Neural progenitor cell (in vitro differentiated cells): Measurements from ENCODE around the gene MFAP2. TPM values are rescaled to one million over a fixed set of nuclear protein-coding genes. Genes with fewer than 3 reads are reported as not detected.

Experiments used
- DNase-seq: peaks from one replicate; pipeline ENCODE4 v3.0.0-alpha.2; 2016; ENCODE audit warnings: low spot score
- H2AFZ ChIP-seq: fragments of 200-600 bp; sonication (generic); replicated peaks from 2 replicates; pipeline ENCODE4 v1.6.1; 2016; ENCODE audit warnings: antibody characterized with exemption
- H3F3A ChIP-seq: fragments of 200-600 bp; sonication (generic); 2 replicates; pipeline ENCODE4 v1.6.1; 2016; ENCODE audit warnings: antibody characterized with exemption, low read depth
- H3K27ac ChIP-seq: fragments of 200-600 bp; sonication (generic); 2 replicates; pipeline ENCODE4 v1.5.1; 2016; ENCODE audit warnings: mild to moderate bottlenecking
- H3K27me3 ChIP-seq: fragments of 200-600 bp; sonication (generic); 2 replicates; pipeline ENCODE4 v1.6.1; 2016; ENCODE audit warnings: mild to moderate bottlenecking, moderate library complexity
- H3K36me3 ChIP-seq: fragments of 200-600 bp; sonication (generic); 2 replicates; pipeline ENCODE4 v1.5.1; 2016
- H3K4me1 ChIP-seq: fragments of 200-600 bp; sonication (generic); 2 replicates; pipeline ENCODE4 v1.6.1; 2016; ENCODE audit warnings: mixed run types
- H3K4me2 ChIP-seq: fragments of 200-600 bp; sonication (generic); 2 replicates; pipeline ENCODE4 v1.6.1; 2016
- H3K4me3 ChIP-seq: fragments of 200-600 bp; sonication (generic); 2 replicates; pipeline ENCODE4 v1.5.1; 2016
- H3K79me2 ChIP-seq: fragments of 200-600 bp; sonication (generic); 2 replicates; pipeline ENCODE4 v1.6.1; 2016; ENCODE audit warnings: low read depth
- H3K9ac ChIP-seq: fragments of 200-600 bp; sonication (generic); 2 replicates; pipeline ENCODE4 v1.6.1; 2016
- H3K9me3 ChIP-seq: fragments of 200-600 bp; sonication (generic); 2 replicates; pipeline ENCODE4 v1.5.1; 2016; ENCODE audit warnings: low read depth
- H4K20me1 ChIP-seq: fragments of 200-600 bp; sonication (generic); 2 replicates; pipeline ENCODE4 v1.6.1; 2016; ENCODE audit warnings: low read depth
- H3K27ac Mint-ChIP-seq: 3 replicates; pipeline ENCODE4 v1.8.0; 2021; ENCODE audit warnings: mixed read lengths
- H3K27me3 Mint-ChIP-seq: 2 replicates; pipeline ENCODE4 v1.8.0; 2022; ENCODE audit warnings: low read depth, mild to moderate bottlenecking, inconsistent platforms, moderate library complexity, mixed read lengths; ENCODE audit not compliant: insufficient read depth
- H3K36me3 Mint-ChIP-seq: 3 replicates; pipeline ENCODE4 v1.8.0; 2021; ENCODE audit warnings: mixed read lengths
- H3K4me1 Mint-ChIP-seq: 3 replicates; pipeline ENCODE4 v1.8.0; 2021; ENCODE audit warnings: mixed read lengths
- H3K4me3 Mint-ChIP-seq: 3 replicates; pipeline ENCODE4 v1.8.0; 2021; ENCODE audit warnings: mild to moderate bottlenecking, moderate library complexity, mixed read lengths
- H3K9me3 Mint-ChIP-seq: 3 replicates; pipeline ENCODE4 v1.8.0; 2020; ENCODE audit warnings: mixed read lengths
- EZH2 ChIP-seq: fragments of 200-600 bp; sonication (generic); IDR thresholded peaks from 2 replicates; pipeline ENCODE4 v1.6.1; 2017; ENCODE audit warnings: antibody characterized with exemption, mild to moderate bottlenecking, moderate library complexity
- EZH2phosphoT487 ChIP-seq: fragments of 200-600 bp; sonication (generic); IDR thresholded peaks from 2 replicates; pipeline ENCODE4 v1.6.1; 2017; ENCODE audit warnings: antibody characterized with exemption
- total RNA-seq: library from RNA; depleted of rRNA; stranded (reverse); fragments of >200 nt; gene quantifications from 2 replicates; pipeline ENCODE4 v1.2.3, GENCODE V29; 2015; ENCODE audit warnings: low replicate concordance
- TF ChIP-seq, protein P1 (sequence below): fragments of 200-600 bp; sonication (generic); IDR thresholded peaks from 2 replicates; pipeline ENCODE4 v1.5.1; 2017; ENCODE audit warnings: antibody characterized with exemption, mild to moderate bottlenecking

MFAP2 gene
- total RNA-seq, 1 donor from 2014 or later: 68.8 TPM

DNA sequence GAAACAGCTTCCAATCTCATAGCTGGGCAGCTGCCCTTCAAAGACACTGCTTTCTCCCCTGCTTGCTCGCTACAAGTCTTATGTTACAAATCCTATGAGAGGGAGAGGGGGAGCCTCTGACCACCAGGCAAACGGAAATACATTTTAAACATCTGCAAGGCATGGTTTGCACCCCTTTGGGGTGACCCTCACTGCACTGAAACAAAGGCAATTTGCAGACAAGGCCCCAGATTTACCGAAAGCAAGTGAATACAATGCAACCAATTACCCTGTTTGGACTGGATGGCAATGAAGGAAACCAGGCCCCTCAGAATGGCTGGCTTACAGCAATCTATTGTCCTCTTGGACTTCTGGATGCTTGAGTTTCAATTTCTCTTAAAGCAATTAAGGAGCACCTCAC is 43.2 kb upstream of the MFAP2 start:
- no peak overlapping the region for H3K4me3 Mint-ChIP-seq
- no peak overlapping the region for H3K4me3 ChIP-seq
- peak overlapping the region; percentile 81 for H3K27ac Mint-ChIP-seq
- H3K36me3 ChIP-seq: peaks cover 12% of the 10 kb centered on the region
- H3K4me2 ChIP-seq: peak overlapping the region; percentile 56
- H3K27me3 ChIP-seq: no peaks in the 10 kb centered on the region
- H3K27me3 Mint-ChIP-seq: peaks cover 3% of the 10 kb centered on the region
- H3K27ac ChIP-seq: peak overlapping the region; percentile 86
- H3K4me1 ChIP-seq: peaks cover 19% of the 10 kb centered on the region
- no peak overlapping the region for H3K9ac ChIP-seq
- peaks cover 36% of the 10 kb centered on the region for H3K36me3 Mint-ChIP-seq
- no peaks in the 10 kb centered on the region for H3K9me3 ChIP-seq
- no peaks in the 10 kb centered on the region for H3K79me2 ChIP-seq
- DNase-seq: peak; percentile 64
- H3F3A ChIP-seq: peaks cover 32% of the 10 kb centered on the region
- no peaks in the 10 kb centered on the region for H4K20me1 ChIP-seq
- H3K4me1 Mint-ChIP-seq: peaks cover 5% of the 10 kb centered on the region
- H2AFZ ChIP-seq: no peak overlapping the region
- no peaks in the 10 kb centered on the region for H3K9me3 Mint-ChIP-seq
- TF ChIP-seq, protein P1, sequence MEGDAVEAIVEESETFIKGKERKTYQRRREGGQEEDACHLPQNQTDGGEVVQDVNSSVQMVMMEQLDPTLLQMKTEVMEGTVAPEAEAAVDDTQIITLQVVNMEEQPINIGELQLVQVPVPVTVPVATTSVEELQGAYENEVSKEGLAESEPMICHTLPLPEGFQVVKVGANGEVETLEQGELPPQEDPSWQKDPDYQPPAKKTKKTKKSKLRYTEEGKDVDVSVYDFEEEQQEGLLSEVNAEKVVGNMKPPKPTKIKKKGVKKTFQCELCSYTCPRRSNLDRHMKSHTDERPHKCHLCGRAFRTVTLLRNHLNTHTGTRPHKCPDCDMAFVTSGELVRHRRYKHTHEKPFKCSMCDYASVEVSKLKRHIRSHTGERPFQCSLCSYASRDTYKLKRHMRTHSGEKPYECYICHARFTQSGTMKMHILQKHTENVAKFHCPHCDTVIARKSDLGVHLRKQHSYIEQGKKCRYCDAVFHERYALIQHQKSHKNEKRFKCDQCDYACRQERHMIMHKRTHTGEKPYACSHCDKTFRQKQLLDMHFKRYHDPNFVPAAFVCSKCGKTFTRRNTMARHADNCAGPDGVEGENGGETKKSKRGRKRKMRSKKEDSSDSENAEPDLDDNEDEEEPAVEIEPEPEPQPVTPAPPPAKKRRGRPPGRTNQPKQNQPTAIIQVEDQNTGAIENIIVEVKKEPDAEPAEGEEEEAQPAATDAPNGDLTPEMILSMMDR: peak; percentile 52
- TF ChIP-seq EZH2phosphoT487 (no peak), EZH2 (no peak)

DNA sequence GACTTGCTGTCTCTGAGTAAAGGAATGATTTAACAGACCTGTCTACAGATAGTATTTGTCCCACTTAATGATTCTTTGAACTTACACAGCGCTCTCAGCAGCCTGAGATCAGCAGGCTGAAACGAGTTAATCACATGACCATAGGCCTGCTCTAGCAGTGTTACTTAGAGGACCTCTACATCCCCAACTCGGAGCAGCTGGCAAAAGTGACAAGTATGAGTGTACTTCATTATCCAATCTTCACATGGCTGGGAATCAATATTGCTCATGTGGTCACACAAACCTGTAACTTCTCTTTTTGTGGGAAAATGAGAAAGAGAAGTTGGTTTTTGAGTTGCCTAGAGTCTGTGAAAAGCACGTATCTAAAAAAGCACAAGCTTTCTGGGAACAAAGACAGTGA is 42.7 kb upstream of the MFAP2 start:
- Mint-ChIP-seq H3K27ac (no peak overlapping the region), H3K4me3 (no peak overlapping the region), H3K9me3 (no peaks in the 10 kb centered on the region), H3K36me3 (peaks cover 31% of the 10 kb centered on the region), H3K27me3 (peaks cover 3% of the 10 kb centered on the region), H3K4me1 (peaks cover 5% of the 10 kb centered on the region)
- H3K4me1 ChIP-seq: peaks cover 19% of the 10 kb centered on the region
- H3K9ac ChIP-seq: no peak overlapping the region
- H3K36me3 ChIP-seq: peaks cover 12% of the 10 kb centered on the region
- no peak overlapping the region for H3K4me3 ChIP-seq
- H3K79me2 ChIP-seq: no peaks in the 10 kb centered on the region
- H3K4me2 ChIP-seq: peak overlapping the region; percentile 56
- TF ChIP-seq, protein P1: no peak
- TF ChIP-seq EZH2 (no peak), EZH2phosphoT487 (no peak)
- H3F3A ChIP-seq: peaks cover 37% of the 10 kb centered on the region
- H2AFZ ChIP-seq: no peak overlapping the region
- peak; percentile 30 for DNase-seq
- H3K27me3 ChIP-seq: no peaks in the 10 kb centered on the region
- no peaks in the 10 kb centered on the region for H3K9me3 ChIP-seq
- no peaks in the 10 kb centered on the region for H4K20me1 ChIP-seq
- H3K27ac ChIP-seq: peak overlapping the region; percentile 86

DNA sequence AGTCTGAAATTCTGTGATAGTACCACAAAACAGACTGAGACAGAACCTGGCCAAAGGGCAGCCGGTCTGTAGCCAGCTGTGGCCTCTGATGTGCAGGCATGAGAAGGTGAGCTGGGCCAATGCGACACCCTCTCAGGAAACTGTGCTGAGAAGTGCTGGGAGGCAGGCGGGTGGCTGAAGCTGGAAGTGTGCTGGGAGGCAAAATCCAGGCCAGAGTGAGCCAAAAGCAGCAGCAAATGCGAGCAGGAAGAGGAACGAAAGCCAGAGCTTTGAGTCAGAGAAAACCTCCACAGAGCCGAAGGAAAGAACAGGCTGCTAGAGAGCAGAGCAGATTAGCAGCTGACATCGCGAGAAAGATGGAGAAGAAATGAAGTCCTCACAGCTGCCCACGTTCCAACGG is 41.5 kb upstream of the MFAP2 start:
- Histone ChIP-seq H4K20me1 (no peaks in the 10 kb centered on the region), H3K9ac (no peak overlapping the region), H3K4me2 (no peak overlapping the region), H3K27ac (no peak overlapping the region), H3F3A (peaks cover 37% of the 10 kb centered on the region), H3K27me3 (no peaks in the 10 kb centered on the region), H2AFZ (no peak overlapping the region), H3K36me3 (peaks cover 12% of the 10 kb centered on the region), H3K4me1 (peaks cover 19% of the 10 kb centered on the region), H3K9me3 (no peaks in the 10 kb centered on the region), H3K4me3 (no peak overlapping the region), H3K79me2 (no peaks in the 10 kb centered on the region)
- no peak for DNase-seq
- TF ChIP-seq EZH2 (no peak), EZH2phosphoT487 (no peak)
- TF ChIP-seq, protein P1: no peak
- Mint-ChIP-seq H3K36me3 (peaks cover 23% of the 10 kb centered on the region), H3K4me1 (peaks cover 5% of the 10 kb centered on the region), H3K27ac (no peak overlapping the region), H3K9me3 (no peaks in the 10 kb centered on the region), H3K4me3 (no peak overlapping the region), H3K27me3 (peaks cover 3% of the 10 kb centered on the region)
